HG02973 (cell line): Measurements from ENCODE around the gene POLA1.

Experiments used
- ATAC-seq: cut with Tn5 transposase; IDR thresholded peaks from one replicate; pipeline ENCODE4 v1.9.1; 2021; ENCODE audit warnings: moderate library complexity; ENCODE audit not compliant: unreplicated experiment

POLA1 gene

DNA sequence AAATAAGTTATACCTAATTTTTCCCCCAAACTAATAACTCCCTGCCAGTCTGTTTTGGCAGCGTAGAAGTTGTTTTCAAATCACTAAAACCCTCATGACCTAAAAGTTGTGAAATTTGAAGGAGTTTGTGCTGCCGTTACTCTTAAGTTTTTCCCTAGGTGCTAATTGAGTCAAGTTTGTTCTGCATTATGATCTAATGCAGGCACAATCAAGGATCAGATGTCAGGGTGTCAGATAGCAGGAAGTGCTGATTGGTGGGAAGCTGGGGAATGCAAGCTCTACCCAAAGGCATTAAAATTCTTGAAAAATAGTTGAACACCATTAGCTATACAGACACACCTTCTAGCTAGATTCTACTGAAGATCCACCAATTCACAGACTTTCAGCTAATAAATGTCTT, 270.1 kb downstream of the POLA1 start:
- ATAC-seq, result no peak

GRCh38 chrX:24965372-24965771, 271.7 kb downstream of the POLA1 start:
- no peak for ATAC-seq

- no peak for ATAC-seq
Measured at GRCh38 chrX:24969812-24970211, 276.1 kb downstream of the POLA1 start.

GRCh38 chrX:24979081-24979480, 285.4 kb downstream of the POLA1 start:
- no peak for ATAC-seq

GRCh38 chrX:24981030-24981429, 287.3 kb downstream of the POLA1 start:
- no peak for ATAC-seq

GRCh38 chrX:24982306-24982965, 288.7 kb downstream of the POLA1 start:
- ATAC-seq, result no peak

DNA sequence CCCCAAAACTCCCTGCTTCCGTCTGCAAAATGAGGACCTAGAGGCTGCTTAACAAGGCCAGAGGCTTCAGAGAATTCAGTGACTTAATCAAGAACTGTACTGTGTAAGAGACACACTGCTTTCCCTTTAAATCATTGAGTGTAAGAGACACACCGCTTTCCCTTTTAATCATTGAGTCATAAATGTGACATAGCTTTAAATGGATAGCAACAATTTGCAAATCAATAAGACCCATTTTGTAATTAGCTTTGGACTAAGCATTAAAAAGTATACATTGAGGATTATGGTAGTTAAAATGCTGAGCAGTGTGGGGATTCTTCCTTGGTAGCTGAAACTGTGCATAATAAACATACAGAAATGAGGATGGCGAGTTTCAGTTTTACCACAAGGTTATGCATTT, 290.2 kb downstream of the POLA1 start:
- no peak for ATAC-seq

GRCh38 chrX:24985120-24985519, 291.4 kb downstream of the POLA1 start:
- ATAC-seq, result no peak

DNA sequence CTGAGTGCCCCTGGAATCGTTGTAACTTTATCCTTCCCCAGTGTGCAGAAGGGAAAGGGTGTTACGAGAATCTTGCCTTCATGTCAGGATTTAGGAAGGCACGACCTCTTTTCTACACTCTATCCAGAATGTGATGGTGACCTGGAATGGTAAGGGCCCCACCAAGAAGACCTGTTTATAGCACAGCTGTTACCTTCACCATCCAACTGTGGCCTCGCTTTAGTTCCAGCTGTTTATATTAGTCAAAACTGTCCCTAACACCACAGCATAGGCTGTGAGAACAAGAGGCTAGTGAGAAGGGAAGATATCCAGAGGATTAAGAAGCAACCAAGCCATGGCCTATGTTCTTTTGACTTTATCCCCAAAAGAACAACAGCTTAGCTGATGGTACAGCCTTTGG, 294.0 kb downstream of the POLA1 start:
- ATAC-seq, result no peak

DNA sequence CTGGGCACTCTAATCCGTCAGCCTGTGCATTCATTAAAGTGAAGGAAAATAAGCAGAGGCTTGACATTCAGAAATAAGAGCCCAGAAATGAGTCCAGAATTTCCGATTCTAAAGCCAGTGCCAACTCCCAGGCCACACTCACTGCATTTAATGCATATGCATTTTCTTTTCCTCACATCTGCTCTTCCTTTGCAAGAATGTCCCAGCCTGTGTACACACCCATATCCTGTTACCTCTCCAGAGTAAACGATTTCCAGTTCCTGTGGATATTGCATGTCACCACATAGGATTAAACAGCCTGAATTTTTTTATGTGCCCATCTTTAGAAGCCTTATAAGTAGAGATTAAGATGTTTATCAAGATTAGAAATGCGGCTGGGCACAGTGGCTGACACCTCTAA, 294.6 kb downstream of the POLA1 start:
- ATAC-seq, result no peak

DNA sequence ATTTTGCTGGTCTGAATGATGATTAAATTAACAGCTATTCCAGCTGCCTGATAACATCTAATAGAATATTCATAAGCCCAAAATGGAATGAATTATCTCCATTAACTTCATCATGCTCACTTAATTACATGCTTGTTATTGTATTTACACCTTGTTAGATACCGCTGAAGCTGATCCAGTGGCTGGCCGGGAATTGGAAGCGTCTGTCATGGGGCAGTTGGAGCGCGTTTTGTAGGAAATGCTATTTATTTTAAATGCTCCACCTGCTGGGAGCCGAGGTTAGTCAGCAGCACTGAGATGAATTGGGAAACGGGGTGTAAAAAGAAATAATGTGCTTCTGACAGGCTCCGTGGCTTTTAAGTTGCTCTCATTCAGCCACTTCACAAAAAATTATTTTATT, 296.8 kb downstream of the POLA1 start:
- ATAC-seq, result no peak

GRCh38 chrX:24993879-24994278, 300.2 kb downstream of the POLA1 start:
- ATAC-seq, result no peak

DNA sequence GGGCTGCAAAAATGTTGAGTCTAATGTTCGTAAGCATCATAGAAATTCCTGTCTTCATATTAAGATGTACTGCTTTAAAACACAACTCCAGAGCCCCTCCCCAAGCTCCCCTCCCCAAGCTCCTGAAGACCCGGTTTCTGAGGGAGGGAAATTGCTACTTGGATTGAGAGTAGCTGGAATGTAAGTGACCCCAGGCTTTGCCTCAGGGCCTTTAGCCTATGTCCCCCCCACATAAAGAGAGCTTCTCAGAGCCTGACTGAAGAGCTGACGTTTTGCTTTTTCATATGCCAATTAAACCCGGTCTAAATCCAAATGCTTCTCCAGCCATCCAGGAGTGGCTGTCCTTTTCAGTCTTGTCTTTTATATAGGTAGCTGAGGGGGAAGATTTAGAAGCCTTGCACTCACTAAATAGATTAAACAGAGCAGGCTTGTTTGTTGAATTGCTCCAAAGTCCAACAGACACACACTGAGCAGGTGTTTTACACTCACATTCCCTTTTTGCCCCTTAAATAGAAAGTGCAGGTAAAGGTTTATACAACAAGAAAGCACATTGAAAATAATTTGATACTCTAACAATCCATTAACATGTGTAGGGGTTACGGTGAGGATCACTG, 302.5 kb downstream of the POLA1 start:
- no peak for ATAC-seq

- ATAC-seq, result no peak
Measured at GRCh38 chrX:24999511-24999910, 305.8 kb downstream of the POLA1 start.

- ATAC-seq, result no peak
Measured at GRCh38 chrX:25001808-25002660, 308.3 kb downstream of the POLA1 start.

DNA sequence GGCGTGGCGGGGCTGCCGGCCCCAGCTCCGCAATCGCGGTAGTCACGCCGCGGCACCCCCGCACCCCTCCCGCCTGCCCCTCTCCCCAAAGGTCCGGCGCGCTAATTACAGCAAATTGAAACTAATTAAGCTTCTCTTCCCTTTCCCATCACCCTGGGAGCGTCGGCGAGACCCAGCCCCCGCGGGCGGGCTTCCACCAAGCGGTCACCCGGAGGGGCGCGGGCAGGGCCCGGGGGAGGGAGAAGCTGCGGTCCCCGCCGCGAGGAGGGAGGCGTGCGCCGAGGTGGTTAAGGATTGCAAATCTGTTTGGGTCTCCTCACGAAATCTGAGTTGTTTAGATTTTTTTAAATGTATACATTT, 308.9 kb downstream of the POLA1 start:
- ATAC-seq, result no peak

DNA sequence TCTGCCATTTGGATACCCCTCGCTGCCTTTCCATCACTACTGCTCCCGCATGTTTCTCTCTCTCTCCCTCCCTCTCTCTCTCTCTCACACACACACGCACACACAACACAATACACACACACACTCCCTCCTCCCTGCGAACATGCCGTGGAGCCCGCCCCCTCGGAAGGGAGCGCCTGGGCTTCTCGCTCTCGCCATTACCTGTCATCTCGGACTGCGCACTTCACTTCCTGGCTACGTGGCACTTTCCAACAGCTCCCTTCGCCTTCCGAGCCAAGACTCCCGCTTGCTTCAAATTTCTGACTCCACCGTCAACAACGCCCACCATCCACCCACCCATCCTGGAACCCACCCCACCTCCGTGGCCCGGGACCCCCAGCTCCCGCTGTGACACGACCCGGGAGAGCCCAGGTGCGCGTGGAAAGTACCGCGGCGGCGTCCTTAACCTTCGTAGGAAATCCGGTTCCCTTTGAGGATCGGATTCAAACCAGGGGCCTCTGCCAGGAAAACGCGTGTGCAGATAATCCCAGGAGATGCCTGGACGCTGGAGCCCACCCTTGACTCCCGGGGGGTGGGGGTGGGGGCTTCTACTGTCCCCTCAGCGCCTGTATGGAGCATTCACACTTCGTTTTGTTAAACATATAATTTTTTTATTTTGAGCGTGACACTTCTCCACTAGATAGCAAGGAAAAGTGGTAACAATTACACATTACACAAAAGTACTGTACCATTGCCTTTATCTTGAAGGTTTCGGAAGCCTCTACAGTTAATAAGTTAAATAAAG, 309.5 kb downstream of the POLA1 start:
- ATAC-seq, result no peak

DNA sequence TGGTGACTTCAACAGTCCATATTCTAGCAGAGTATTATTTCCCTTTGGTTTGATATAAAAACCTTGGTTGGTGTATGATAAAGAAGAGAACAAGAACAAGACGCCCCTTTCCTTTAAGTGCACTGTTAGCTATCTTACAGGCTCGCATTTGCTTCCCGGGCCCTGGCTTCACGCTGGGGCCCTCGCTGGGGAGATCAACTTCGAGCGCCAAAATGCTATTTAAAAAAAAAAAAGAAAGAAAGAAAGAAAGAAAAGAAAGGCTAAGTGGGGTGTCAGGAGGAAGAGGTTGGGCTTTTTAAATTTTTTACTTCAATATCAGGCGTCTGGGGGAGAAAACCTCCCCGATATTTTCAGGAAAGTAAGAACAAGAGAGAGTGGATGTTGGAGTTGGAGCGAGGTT, 310.3 kb downstream of the POLA1 start:
- ATAC-seq, result no peak

DNA sequence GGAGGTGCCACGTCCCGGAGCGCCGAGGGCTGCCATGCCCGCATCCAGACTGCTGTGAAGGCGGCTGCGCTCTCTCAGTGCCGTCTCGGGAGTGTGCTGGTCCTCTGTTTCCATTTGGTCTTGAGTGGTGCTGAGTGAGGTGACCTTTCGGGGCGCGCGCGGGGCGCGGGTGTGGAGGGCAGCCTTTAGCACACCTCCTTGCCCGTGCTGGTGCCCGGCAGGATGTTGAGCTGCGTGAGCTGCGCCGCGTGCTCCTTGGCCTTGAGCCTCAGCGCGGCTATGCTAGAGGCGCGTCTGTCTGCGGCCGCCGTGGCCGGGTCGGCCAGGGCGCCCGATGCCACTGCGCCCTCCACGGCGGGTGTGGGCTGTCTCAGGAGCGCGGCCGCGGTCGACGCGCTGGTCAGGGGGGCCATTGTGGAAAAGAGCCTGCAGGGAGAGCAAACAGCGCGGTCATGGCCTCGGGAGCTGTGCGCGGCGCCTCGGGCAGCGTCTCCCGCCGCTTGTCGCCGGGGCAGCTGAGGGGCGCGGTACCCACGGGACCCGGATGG, 310.8 kb downstream of the POLA1 start:
- no peak for ATAC-seq

GRCh38 chrX:25005034-25005381, 311.3 kb downstream of the POLA1 start:
- ATAC-seq, result no peak
